HTR-8/SVneo (cell line): ENCODE measurements around the gene GRB10.

Experiments
- DNase-seq: peaks from one replicate; pipeline ENCODE4 v3.0.0; 2011; ENCODE audit warnings: low spot score, mixed read lengths; ENCODE audit not compliant: insufficient read length
- FAIRE-seq: peaks from 2 replicates; lab custom pipeline; 2011; peaks lifted over from hg19 to GRCh38; lab: Jason Lieb, UNC

Gene GRB10

DNA sequence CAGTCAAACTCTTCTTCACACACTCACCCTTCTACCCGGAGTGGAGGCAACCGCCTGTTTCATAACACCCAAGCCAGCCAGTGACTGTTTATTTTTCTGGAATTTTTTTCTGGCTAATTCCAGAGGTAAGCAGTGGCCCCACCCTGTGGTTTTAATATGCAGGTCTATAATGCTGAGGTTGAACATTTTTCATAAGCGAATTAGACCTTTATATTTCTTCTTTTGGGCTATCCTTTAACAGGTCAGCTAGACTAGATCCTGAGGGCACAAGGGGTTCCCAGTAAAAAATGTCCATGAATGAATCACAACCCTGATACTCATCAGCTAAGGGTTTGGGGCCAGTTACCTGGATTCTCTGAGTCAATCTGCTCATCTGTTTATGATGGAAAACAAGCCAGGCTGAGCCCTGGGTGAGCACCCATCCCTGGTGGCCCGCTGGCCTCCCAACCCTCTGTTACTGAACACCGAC, 76.2 kb downstream of the GRB10 start:
- DNase-seq (no peak), FAIRE-seq (no peak)

DNA sequence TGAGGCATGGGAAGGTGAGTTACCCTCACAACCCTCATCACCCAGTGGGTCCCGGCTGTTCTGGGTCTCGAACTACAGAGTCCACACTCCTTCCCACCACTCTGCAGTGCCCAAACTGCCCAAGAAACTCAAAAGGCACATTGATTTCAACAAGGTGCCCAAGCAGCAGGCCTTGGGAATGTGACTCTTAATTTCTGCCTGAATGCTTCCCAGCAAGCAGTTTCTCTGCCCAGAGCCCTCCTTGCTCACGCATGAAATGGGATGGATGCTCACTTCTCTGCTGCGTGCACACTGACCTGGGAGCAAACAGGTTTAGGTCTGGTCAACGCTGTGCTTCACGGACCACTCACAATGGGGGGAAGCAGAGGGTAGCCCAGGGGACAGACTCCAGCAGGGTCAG, 77.9 kb downstream of the GRB10 start:
- FAIRE-seq (no peak), DNase-seq (no peak)

DNA sequence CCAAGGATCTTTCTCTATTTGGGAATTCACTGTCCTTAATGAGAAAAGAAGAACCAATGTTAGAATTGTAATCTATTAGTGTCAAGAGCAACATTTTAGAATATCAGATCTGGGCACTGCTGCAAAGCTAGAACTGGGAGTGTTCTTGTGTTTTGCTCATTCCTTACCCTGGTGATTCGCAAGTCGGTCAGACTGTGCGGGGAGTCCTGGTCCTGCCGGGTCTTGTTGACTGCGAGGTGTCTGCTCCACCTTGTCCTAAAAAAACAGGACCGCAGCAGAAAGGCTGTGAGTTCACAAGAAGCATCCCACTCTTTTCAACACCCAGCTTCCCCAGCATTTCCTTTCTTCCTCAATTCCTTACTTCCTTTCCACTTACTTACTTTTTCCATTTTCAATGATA, 79.0 kb downstream of the GRB10 start:
- FAIRE-seq (no peak), DNase-seq (no peak)

DNA sequence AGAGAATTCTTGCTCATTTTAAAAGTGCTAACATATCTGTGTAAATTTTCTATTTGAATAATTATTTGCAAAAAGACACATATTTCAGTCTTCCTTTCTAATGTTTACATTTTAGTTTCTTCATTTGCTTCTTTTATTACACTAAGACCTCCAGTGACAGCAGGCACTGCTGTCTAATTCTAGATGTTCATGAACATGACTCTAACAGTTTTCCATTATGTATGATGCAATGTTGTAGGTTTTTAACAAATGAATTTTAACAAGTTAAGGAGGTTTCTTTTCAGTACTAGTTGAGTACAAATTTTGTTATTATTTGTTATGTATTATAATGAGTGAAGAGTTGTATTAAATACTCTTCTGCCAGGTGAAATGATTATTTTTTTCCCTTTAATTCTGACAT, 83.6 kb downstream of the GRB10 start:
- no peak for FAIRE-seq

DNA sequence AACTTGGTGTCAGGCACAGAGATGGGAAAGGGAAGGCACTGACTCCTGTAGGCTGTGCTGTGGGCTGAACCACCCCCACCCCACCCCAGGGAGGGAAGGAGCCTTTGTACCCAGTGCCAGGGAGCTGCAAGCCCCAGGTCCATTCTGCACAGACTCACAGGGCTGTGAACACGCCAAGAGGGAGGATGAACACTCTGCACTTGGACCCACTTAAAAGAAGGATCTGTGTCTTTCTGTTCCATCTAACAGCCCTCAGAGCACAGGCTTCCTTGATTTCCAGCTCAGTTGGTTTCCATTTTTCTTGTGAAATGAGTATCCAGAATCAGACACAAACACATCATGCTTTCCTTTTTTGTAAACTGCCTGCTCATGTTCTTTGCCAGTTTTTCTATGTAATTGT, 84.9 kb downstream of the GRB10 start:
- no peak for FAIRE-seq
- DNase-seq: no peak

More for the DNA sequence above, 83.6 kb downstream of the GRB10 start:
- DNase-seq: no peak

DNA sequence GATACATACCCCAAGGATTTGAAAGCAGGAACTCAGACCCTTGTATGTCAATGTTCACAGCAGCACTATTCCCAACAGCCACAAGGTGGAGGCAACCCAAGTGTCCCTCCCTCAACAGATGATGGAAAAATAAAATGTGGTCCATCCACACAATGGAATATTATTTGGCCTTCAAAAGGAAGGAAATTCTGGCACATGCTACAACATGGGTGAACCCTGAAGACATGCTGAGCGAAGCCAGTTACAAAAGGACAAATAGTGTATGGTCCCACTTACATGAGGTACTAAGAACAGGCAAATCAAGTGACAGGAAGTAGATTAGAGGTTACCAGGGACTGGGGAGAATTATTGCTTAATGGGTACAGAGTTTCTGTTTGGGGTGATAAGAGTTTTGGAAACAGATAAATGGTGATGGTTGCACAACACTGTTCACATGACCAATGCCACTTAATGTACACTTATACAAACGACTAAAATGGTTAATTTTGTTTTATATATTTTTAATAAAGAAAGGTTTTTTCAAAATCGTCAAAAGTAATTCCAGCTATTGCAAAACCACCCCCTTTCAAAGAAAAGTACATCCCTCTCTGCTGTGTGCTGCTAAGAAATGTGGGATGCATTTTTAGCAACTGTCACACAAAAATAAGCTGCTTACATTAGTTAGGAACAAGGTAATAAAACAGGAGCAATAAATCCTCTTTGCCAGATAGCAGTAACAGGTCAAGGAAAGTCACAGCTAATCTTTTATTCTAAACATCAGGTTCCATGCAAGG, 85.7 kb downstream of the GRB10 start:
- no peak for FAIRE-seq
- DNase-seq: no peak

DNA sequence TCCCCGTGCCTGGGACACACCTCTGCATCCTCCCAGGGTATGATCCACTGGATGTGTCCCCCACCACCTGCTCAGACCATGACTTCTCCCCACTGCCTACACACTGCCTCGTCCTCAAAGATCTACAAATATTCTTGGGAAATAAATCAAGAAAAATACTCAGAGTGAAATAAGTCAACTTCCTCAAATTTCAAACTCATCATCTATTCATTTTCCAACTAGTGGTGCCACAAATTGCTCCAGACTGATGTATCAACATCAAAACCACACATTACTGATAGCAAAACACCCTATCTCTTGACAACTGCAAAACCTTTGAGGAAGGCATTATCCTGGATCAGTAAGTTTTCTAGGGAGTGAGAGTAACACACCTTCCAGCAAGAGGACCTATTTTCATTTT, 87.7 kb downstream of the GRB10 start:
- FAIRE-seq: no peak
- no peak for DNase-seq

DNA sequence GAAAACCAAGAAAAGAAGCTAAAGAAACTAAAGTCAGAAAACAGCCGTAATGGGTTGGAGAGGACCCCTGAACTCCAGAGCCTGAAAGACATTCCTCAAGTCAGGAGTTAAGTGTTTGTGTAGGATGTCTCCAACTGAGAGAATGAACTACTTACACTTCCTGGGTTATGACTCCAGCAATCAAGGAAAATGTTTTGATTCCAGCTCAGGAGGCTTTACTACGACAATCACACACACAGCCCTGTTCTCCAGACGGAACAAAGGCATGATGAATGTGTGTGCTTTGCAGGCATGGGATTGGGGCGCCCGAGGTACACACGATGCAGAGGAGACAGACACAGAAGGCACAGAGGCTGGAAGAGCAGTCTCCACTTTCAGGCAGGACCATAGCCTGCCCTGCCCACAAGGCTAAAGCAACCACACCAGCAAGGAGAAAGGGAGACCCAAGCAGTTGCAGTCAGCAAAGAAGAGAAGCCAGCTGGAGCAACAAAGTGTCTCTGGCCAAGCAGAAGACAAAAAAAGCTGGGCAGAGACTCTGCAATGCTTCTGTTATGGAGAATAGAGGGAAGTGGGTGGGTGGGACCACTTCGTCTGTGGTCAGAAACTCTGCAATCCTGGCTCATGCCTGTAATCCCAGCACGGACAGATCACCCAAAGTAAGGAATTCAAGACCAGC, 89.1 kb downstream of the GRB10 start:
- FAIRE-seq (no peak), DNase-seq (no peak)

DNA sequence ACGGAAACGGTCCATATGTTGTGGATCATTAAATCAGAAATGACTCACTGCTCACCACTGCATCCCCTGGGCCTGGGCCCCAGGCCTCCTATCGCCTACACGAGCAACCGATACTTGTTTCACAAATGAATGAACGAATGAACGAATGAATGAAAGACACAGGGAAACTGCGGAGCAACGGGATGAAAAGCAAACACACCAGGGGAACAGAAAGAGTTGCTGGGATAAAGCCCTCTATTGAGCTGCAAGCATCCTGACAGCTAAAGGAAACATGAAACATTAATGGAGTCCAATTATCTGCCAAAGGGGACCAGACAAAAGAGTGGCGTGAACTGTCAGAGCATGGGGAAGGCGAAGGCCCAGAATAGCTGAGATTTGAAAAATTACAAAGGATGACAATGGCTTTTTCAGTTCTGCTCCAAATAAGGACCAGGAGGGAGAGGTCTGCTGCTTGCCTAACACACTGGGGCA, 92.1 kb downstream of the GRB10 start:
- no peak for FAIRE-seq
- DNase-seq: no peak

DNA sequence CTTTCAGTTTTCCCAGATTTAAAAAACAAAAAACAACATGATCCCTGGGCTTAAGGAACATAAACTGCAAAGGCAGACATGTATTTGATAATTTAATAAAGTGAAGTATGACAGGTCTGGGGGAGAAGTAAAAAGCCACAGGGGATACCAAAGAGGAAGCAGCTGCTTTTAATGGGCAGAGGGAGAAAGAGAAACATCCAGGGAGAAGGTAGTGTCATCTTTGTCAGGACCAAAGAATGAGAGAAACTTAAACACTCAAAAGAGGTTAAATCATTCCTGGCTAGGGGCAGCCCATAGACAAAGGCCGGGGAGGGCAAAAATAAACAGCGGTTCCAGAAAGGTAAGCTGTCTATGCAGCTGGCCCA, 94.5 kb downstream of the GRB10 start:
- no peak for DNase-seq
- no peak for FAIRE-seq

DNA sequence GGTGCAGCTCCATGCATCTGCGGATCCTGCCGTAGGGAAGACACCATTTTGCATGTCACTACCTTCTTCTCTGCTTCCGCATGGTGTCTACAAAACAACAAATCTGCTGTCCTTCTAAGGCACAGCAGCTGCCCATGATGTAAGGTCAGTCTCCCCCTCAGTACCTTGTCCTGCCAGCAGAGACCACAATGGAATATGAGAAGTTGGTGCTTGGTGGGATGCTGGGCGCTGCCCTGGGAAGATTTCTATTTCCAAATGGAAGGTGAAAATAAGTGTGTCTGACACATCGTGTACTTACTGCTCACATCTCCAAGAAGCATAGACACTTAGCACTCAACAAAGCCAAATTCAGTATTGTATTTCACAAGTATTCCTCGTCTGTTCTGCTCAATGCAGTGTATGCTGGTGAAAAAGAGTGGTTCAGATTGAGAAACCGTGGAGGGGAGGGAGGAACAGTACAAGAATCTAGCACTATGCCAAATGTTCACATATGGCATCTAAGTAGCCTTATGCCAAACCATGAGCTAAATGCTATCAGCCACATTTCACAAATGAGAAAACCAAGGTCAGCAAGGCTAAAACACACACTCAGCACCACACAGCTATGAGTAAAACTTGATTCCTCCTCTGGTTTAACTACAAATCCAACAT, 95.0 kb downstream of the GRB10 start:
- FAIRE-seq (no peak), DNase-seq (no peak)

DNA sequence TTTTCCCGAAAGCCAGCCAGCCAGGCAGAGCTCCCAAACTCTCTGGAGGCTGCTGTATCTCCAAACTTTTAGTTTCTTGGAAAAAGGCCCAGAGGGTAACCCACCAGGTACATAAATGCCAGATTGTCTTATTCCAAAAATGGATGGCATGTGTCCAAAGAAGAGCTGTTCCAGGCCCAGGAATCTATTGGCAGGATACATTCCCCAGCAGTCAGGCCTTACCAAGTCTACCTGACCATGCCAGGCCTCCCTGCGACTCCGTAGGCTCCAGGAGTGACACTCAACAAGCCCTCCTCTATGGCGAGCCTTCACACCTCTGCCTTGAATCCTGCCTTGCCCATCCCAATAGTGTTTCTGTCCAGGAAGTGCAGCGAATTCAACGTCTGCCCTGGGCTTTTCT, 95.6 kb downstream of the GRB10 start:
- no peak for FAIRE-seq
- no peak for DNase-seq

DNA sequence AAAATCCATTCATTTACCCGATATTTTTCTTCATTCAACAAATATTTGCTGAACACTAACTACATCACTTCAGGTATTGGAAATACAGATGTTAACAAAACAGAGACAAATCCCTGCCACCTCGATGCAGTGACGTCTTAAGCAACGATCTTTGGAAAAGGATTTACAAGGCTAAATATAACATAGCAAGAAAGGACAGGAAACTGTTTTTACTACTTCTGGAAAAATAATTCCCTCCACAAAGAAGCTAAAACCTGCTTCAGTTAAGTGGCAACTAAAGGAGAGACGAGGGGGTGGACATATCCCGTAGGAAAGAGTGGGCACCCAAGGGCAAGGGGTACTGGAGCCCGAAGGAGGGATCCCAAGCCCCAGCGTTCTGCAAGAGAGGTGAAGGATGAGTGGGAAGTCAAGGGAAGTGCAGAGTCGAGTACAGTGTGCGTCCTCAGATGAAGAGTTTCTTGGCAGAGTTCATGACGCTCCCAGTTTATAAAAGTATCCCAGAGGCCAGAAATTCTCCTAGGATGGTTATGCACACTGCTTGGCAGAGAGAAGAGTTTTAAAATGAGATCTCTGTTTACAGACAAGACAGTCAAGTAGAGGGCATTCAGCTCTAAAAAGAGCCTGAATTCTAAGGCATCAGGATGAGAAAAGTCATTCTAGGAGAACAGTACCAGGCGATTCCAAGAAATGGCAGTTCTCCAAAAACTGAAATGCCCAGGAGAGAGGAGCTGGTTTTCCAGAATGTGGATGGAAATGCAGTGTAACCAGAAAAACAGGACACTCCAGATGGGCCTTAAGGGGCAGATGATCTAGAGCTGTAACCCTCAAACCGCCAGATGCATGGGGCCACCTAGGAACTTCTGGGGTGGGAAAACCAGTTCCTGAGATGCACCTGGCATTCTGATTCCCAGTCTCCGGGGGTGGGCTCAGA, 97.3 kb downstream of the GRB10 start:
- DNase-seq (no peak), FAIRE-seq (no peak)

DNA sequence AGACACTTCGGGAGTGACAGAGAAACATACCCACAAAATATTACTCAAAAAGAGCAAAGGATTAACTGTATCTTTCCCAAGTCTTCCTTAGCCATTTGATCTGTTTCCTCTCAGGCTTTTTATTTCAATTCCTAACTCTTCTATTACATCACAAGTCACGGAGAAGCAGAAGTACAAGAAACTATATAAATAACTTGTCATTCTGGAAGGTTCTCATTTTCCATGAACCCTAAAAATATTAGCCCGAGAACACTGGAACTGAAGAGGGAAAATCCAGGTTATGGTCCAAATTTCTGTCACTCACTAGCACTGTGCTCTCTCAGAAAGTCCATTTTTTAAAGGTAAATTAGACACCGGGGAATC, 98.0 kb downstream of the GRB10 start:
- FAIRE-seq: no peak
- no peak for DNase-seq

DNA sequence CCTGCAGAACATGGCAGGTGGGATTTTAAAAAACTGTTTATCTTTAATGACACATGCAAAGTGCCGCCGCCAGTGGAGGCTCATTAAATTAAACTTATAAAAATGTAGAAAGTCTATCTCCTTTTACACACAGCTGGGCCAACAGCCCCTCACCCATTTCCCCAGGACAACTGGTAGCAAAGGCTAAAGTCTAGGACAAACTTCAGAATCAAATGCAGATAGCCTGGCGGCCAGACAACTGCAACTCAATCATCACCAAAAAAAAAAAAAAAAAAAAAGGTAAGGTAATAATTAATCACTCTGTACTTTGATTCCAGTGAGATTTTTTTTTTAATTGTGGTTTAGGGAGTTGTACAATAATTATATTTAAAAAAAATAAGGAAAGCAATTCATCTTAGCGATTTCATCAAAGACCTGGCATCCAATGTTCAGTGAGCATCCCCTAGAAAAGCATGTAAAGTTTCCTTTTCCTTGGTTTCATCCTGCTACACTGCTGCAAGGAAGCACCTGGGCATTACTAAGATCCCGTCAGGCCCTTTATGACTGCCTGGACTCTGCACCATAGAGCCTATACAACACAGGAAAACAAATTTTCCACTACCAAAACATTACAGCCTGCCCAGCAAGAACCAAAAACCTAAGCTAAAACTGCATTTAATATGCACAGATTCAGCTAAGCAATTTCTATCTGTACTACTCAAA, 98.5 kb downstream of the GRB10 start:
- FAIRE-seq: no peak
- DNase-seq: no peak

DNA sequence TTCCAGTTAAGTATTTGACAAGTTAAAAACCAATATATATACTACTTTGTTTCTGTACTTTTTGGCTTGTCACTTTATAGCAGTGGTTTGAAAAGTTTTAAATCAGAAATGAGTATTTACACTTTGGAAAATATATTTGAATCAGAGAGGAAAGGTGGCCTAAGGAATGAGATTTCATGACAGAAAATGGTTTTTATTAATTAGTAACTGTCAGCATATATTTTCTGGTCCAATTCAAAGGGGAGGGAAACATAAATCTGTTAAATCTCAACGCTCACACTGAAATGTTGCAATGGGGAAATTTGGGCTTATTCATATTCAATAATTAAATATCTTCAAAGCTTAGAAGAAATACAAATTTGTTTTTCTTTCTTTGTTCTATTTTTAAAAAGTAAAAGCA, 100.1 kb downstream of the GRB10 start:
- DNase-seq: no peak
- no peak for FAIRE-seq

DNA sequence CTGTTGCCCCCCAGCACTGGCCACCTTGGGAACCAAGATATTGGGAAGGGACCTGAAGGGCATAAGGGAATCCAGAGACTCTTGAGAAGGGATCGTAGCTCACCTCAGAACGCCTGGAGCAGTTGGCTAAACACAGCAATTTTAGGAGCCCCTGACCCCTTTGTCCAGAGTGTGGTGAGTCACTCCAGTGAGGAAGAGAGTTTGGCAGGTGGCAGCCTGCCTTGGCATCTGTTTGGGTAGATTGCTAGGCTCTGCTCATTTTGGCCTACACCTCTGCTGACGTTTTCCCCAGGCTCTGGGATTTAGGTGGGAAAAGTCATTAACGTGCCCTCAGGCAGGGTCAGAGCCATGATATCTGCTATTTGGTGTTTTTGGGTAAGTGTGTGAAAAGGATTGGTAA, 100.6 kb downstream of the GRB10 start:
- DNase-seq (no peak), FAIRE-seq (no peak)

DNA sequence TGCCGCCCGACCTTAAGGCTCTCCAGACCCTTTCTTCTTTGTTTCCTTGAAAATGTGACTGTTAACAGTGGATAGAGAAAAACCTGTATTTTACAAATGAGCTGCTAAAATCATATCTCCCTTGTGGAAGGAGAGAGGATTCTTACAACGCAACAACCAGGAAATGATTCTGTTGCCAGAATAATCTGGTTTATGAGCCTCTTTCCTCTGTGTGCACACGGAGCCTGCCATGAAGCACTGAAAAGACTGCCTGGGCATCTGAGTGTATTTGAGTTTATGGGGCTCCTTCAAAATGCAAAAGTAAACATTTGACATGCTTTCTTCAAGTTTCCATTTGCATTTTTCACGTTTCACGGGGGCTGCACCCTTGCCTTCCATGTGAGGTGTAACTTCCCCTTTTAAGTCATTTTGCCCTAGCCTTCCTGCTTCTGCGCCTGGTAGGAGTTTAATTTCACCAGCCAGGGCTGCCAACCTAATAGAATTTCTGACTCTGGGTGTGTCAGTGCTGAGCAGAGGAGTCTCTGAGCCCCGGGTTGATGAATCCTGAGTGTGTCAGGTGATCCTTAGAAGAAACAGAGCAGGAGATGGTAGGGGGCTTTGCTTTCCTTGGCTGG, 101.2 kb downstream of the GRB10 start:
- FAIRE-seq (no peak), DNase-seq (no peak)
